Measurements from ENCODE around the gene SOST.

DNA sequence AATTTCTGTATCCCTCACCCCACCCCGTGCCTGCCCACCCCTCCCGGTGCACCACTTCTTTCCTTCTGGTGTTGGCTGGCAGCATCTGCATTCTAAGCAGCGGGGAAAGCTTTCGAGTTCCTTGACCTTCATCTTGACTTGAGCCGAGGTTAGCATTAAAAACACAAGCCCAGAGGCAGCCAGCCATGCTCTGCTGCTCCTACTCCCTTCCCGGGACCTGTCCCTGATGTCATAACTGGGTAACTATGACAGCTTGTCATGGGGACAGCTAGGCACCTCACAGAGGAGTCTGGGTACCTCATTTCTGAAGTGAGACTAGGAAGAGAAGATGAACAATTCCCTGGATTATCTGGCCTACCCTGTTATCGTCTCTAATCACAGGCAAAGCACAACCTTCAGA is 21.5 kb upstream of the SOST start, which contains the start of gene CFAP97D1:
- TF ChIP-seq, protein P1, sequence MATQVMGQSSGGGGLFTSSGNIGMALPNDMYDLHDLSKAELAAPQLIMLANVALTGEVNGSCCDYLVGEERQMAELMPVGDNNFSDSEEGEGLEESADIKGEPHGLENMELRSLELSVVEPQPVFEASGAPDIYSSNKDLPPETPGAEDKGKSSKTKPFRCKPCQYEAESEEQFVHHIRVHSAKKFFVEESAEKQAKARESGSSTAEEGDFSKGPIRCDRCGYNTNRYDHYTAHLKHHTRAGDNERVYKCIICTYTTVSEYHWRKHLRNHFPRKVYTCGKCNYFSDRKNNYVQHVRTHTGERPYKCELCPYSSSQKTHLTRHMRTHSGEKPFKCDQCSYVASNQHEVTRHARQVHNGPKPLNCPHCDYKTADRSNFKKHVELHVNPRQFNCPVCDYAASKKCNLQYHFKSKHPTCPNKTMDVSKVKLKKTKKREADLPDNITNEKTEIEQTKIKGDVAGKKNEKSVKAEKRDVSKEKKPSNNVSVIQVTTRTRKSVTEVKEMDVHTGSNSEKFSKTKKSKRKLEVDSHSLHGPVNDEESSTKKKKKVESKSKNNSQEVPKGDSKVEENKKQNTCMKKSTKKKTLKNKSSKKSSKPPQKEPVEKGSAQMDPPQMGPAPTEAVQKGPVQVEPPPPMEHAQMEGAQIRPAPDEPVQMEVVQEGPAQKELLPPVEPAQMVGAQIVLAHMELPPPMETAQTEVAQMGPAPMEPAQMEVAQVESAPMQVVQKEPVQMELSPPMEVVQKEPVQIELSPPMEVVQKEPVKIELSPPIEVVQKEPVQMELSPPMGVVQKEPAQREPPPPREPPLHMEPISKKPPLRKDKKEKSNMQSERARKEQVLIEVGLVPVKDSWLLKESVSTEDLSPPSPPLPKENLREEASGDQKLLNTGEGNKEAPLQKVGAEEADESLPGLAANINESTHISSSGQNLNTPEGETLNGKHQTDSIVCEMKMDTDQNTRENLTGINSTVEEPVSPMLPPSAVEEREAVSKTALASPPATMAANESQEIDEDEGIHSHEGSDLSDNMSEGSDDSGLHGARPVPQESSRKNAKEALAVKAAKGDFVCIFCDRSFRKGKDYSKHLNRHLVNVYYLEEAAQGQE (IDR thresholded peaks at IDR 0.05), result no peak
- TF ChIP-seq, protein P2, sequence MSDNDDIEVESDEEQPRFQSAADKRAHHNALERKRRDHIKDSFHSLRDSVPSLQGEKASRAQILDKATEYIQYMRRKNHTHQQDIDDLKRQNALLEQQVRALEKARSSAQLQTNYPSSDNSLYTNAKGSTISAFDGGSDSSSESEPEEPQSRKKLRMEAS (IDR thresholded peaks at IDR 0.05), result no peak
